RPMI8226 (cell line): ENCODE results near the gene AUH.

ENCODE experiments used
- DNase-seq: peaks from one replicate; pipeline ENCODE4 v3.0.0-alpha.2; 2015

The AUH gene

GRCh38 chr9:91336786-91337185, 24.9 kb downstream of the AUH start:
- no peak for DNase-seq

GRCh38 chr9:91334053-91334452, 27.7 kb downstream of the AUH start:
- no peak for DNase-seq

GRCh38 chr9:91333551-91333950, 28.2 kb downstream of the AUH start:
- no peak for DNase-seq

GRCh38 chr9:91332546-91333231, 29.0 kb downstream of the AUH start:
- DNase-seq = no peak

- DNase-seq = no peak
Measured at GRCh38 chr9:91331849-91332248, 29.9 kb downstream of the AUH start.

- DNase-seq = no peak
Measured at GRCh38 chr9:91328186-91328585, 33.5 kb downstream of the AUH start.

GRCh38 chr9:91321691-91322090, 40.0 kb downstream of the AUH start:
- no peak for DNase-seq

- no peak for DNase-seq
Measured at GRCh38 chr9:91320299-91320698, 41.4 kb downstream of the AUH start.

- no peak for DNase-seq
Measured at GRCh38 chr9:91316093-91316492, 45.6 kb downstream of the AUH start.

GRCh38 chr9:91315191-91315590, 46.5 kb downstream of the AUH start:
- no peak for DNase-seq

- no peak for DNase-seq
Measured at GRCh38 chr9:91312717-91313325, 48.9 kb downstream of the AUH start.

- DNase-seq = no peak
Measured at GRCh38 chr9:91310037-91310436, 51.7 kb downstream of the AUH start.

GRCh38 chr9:91308191-91308590, 53.5 kb downstream of the AUH start:
- no peak for DNase-seq

GRCh38 chr9:91307279-91307678, 54.4 kb downstream of the AUH start:
- no peak for DNase-seq

GRCh38 chr9:91306296-91306630, 55.5 kb downstream of the AUH start:
- DNase-seq = no peak

GRCh38 chr9:91305596-91306295, 56.0 kb downstream of the AUH start:
- DNase-seq = no peak

GRCh38 chr9:91303741-91304415, 57.8 kb downstream of the AUH start:
- DNase-seq = no peak

GRCh38 chr9:91302831-91303230, 58.9 kb downstream of the AUH start:
- no peak for DNase-seq

- no peak for DNase-seq
Measured at GRCh38 chr9:91301161-91301560, 60.6 kb downstream of the AUH start.

- no peak for DNase-seq
Measured at GRCh38 chr9:91298311-91298710, 63.4 kb downstream of the AUH start.

GRCh38 chr9:91297306-91297705, 64.4 kb downstream of the AUH start:
- DNase-seq = no peak

GRCh38 chr9:91296354-91296753, 65.4 kb downstream of the AUH start:
- no peak for DNase-seq

- no peak for DNase-seq
Measured at GRCh38 chr9:91295357-91295756, 66.4 kb downstream of the AUH start.

- no peak for DNase-seq
Measured at GRCh38 chr9:91291866-91292265, 69.9 kb downstream of the AUH start.
